H9 (cell line): Measurements from ENCODE around the gene PPP4R2. TPM values are rescaled to one million over a fixed set of nuclear protein-coding genes. Genes with fewer than 3 reads are reported as not detected.

Source experiments
- DNase-seq: peaks from one replicate; pipeline ENCODE4 v3.0.0-alpha.2; 2017
- H2AFZ ChIP-seq: one replicate; pipeline ENCODE4 v1.6.1; 2013; ENCODE audit warnings: mild to moderate bottlenecking, low read length, control low read depth, moderate library complexity
- H2AK5ac ChIP-seq: 2 replicates; pipeline ENCODE4 v1.6.1; 2013; ENCODE audit warnings: low read length, control low read depth, mixed read lengths; ENCODE audit not compliant: insufficient read length
- H2BK120ac ChIP-seq: one replicate; pipeline ENCODE4 v1.6.1; 2013; ENCODE audit warnings: low read depth, mild to moderate bottlenecking, low read length, control low read depth, inconsistent platforms; ENCODE audit not compliant: poor library complexity, severe bottlenecking
- H2BK12ac ChIP-seq: 2 replicates; pipeline ENCODE4 v1.6.1; 2013; ENCODE audit warnings: low read length, control low read depth, mixed read lengths, low read depth; ENCODE audit not compliant: insufficient read length
- H2BK15ac ChIP-seq: 2 replicates; pipeline ENCODE4 v1.6.1; 2013; ENCODE audit warnings: low read depth, low read length, control low read depth
- H2BK20ac ChIP-seq: one replicate; pipeline ENCODE4 v1.6.1; 2013; ENCODE audit warnings: low read depth, mild to moderate bottlenecking, low read length, control low read depth, inconsistent platforms; ENCODE audit not compliant: poor library complexity, severe bottlenecking
- H2BK5ac ChIP-seq: 2 replicates; pipeline ENCODE4 v1.6.1; 2013; ENCODE audit warnings: low read length, control low read depth, mixed read lengths; ENCODE audit not compliant: insufficient read length
- H3K14ac ChIP-seq: 2 replicates; pipeline ENCODE4 v1.6.1; 2013; ENCODE audit warnings: low read length, control low read depth; ENCODE audit not compliant: insufficient read depth
- H3K18ac ChIP-seq: 2 replicates; pipeline ENCODE4 v1.6.1; 2013; ENCODE audit warnings: low read depth, mild to moderate bottlenecking, mixed read lengths, low read length, control low read depth; ENCODE audit not compliant: insufficient read length
- H3K23ac ChIP-seq: 2 replicates; pipeline ENCODE4 v1.6.1; 2013; ENCODE audit warnings: low read length, control low read depth, mixed read lengths, low read depth; ENCODE audit not compliant: insufficient read length
- H3K23me2 ChIP-seq: 2 replicates; pipeline ENCODE4 v1.6.1; 2013; ENCODE audit warnings: low read depth, mild to moderate bottlenecking, mixed read lengths, low read length, control low read depth; ENCODE audit not compliant: insufficient read length, poor library complexity, severe bottlenecking
- H3K27ac ChIP-seq: 2 replicates; pipeline ENCODE4 v1.5.1; 2013; ENCODE audit warnings: low read length, control low read depth, mixed read lengths, low read depth; ENCODE audit not compliant: insufficient read length
- H3K27me3 ChIP-seq: 2 replicates; pipeline ENCODE4 v1.6.1; 2013; ENCODE audit warnings: low read length, control low read depth, inconsistent platforms; ENCODE audit not compliant: insufficient read depth
- H3K4ac ChIP-seq: 2 replicates; pipeline ENCODE4 v1.6.1; 2013; ENCODE audit warnings: low read depth, mild to moderate bottlenecking, control low read depth, inconsistent platforms, low read length, moderate library complexity
- H3K4me1 ChIP-seq: 2 replicates; pipeline ENCODE4 v1.6.1; 2013; ENCODE audit warnings: low read length, control low read depth, inconsistent platforms; ENCODE audit not compliant: insufficient read depth
- H3K4me2 ChIP-seq: 2 replicates; pipeline ENCODE4 v1.6.1; 2013; ENCODE audit warnings: low read length, control low read depth, mixed read lengths; ENCODE audit not compliant: insufficient read length, insufficient read depth
- H3K56ac ChIP-seq: 2 replicates; pipeline ENCODE4 v1.6.1; 2013; ENCODE audit warnings: low read depth, mild to moderate bottlenecking, mixed read lengths, low read length, control low read depth; ENCODE audit not compliant: insufficient read length
- H3K79me1 ChIP-seq: 2 replicates; pipeline ENCODE4 v1.6.1; 2013; ENCODE audit warnings: low read depth, mild to moderate bottlenecking, moderate library complexity, low read length, control low read depth, inconsistent platforms; ENCODE audit not compliant: insufficient read depth, poor library complexity, severe bottlenecking
- H3K79me2 ChIP-seq: 2 replicates; pipeline ENCODE4 v1.6.1; 2013; ENCODE audit warnings: low read length, control low read depth, inconsistent platforms; ENCODE audit not compliant: insufficient read depth
- H3K9ac ChIP-seq: 2 replicates; pipeline ENCODE4 v1.6.1; 2013; ENCODE audit warnings: low read length, control low read depth, mixed read lengths; ENCODE audit not compliant: insufficient read length; ENCODE audit errors: extremely low read depth
- H3K9me3 ChIP-seq: one replicate; pipeline ENCODE4 v1.6.1; 2013; ENCODE audit warnings: low read depth, low read length, inconsistent platforms; ENCODE audit not compliant: control insufficient read depth
- H3T11ph ChIP-seq: one replicate; pipeline ENCODE4 v1.6.1; 2013; ENCODE audit warnings: mild to moderate bottlenecking, low read length, control low read depth, inconsistent platforms
- H4K20me1 ChIP-seq: one replicate; pipeline ENCODE4 v1.6.1; 2013; ENCODE audit not compliant: control insufficient read depth, insufficient read length, insufficient read depth
- H4K5ac ChIP-seq: 2 replicates; pipeline ENCODE4 v1.6.1; 2013; ENCODE audit warnings: low read depth, mild to moderate bottlenecking, mixed read lengths, low read length, control low read depth; ENCODE audit not compliant: insufficient read length
- H4K8ac ChIP-seq: replicated peaks from 2 replicates; pipeline ENCODE4 v1.6.1; 2013; ENCODE audit warnings: low read length, control low read depth, mixed read lengths, low read depth; ENCODE audit not compliant: insufficient read length
- H4K91ac ChIP-seq: 2 replicates; pipeline ENCODE4 v1.6.1; 2013; ENCODE audit warnings: low read depth, mild to moderate bottlenecking, moderate library complexity, mixed read lengths, low read length, control low read depth; ENCODE audit not compliant: insufficient read length
- H3K27ac Mint-ChIP-seq, 3 experiments: 2 replicates in 2 of 3; 3 replicates in 1 of 3; pipeline ENCODE4 v1.8.0; 2020 to 2021; ENCODE audit warnings: mixed read lengths in 3 of 3, mild to moderate bottlenecking in 1 of 3, moderate library complexity in 1 of 3
- H3K27me3 Mint-ChIP-seq: 2 replicates; pipeline ENCODE4 v1.8.0; 2021; ENCODE audit warnings: low read depth, mild to moderate bottlenecking, moderate library complexity, mixed read lengths
- H3K36me3 Mint-ChIP-seq, 3 experiments: 2 replicates in 2 of 3; 3 replicates in 1 of 3; pipeline ENCODE4 v1.8.0; 2020 to 2021; ENCODE audit warnings: low read depth in 3 of 3, mixed read lengths in 3 of 3; ENCODE audit not compliant: insufficient read depth in 1 of 3
- H3K4me1 Mint-ChIP-seq, 2 experiments: 2 replicates each; pipeline ENCODE4 v1.8.0; 2020; ENCODE audit warnings: mixed read lengths in 2 of 2
- H3K4me3 Mint-ChIP-seq, 2 experiments: 2 replicates in 1 of 2; 3 replicates in 1 of 2; pipeline ENCODE4 v1.8.0; 2020 to 2021; ENCODE audit warnings: mild to moderate bottlenecking in 2 of 2, mixed read lengths in 2 of 2, moderate library complexity in 1 of 2
- H3K9me3 Mint-ChIP-seq, 2 experiments: 2 replicates in 1 of 2; 3 replicates in 1 of 2; pipeline ENCODE4 v1.8.0; 2020; ENCODE audit warnings: mild to moderate bottlenecking in 2 of 2, mixed read lengths in 2 of 2, moderate library complexity in 1 of 2
- WGBS: extraction: QIAGEN DNeasy Blood & Tissue Kit; methylation state at CpG from one replicate; pipeline ENCODE4 v1.1.7; 2013; ENCODE audit warnings: missing lambda C conversion rate, low lambda C conversion rate, mixed read lengths; ENCODE audit not compliant: insufficient read length; ENCODE audit errors: extremely low coverage; 5-methylcytosine and 5-hydroxymethylcytosine counted together
- total RNA-seq: library from RNA; stranded (reverse); gene quantifications from 2 replicates; pipeline ENCODE4 v1.2.1, GENCODE V29; 2021
- TF ChIP-seq, protein P1 (sequence below): fragments of 200-600 bp; sonication (generic); conservative IDR thresholded peaks from 3 replicates; pipeline ENCODE4 v1.8.0; 2021; ENCODE audit warnings: antibody characterized with exemption, mild to moderate bottlenecking

PPP4R2 gene
- total RNA-seq, 1 experiment from 2014 or later: 132 TPM

DNA sequence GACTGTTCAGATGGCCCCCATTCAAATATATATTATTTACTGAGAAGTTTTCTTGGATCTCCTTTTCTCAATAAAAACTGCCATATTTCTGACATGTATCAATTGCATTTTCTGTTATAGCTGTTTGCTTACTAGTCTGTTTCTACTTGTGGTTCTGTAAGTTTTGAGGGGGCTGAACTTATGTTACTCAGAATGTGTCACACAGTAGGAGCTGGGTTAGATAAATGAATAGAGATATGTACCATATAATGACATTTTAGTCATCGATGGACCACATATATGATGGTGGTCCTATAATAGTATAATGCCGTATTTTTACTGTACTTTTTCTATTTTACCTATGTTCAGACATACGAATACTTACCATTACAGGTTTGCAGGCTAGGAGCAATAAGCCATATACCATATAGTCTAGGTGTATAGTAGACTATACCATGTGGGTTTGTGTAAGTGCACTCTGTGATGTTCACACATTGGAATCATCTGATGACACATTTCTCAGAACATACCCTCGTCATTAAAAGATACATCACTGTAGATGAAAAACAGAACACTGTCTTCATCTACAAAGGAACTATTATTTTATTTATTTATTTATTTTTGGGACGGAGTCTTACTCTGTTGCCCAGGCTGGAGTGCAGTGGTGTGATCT is 22.3 kb downstream of the PPP4R2 start:
- no peak overlapping the region for H2AFZ ChIP-seq
- no peak overlapping the region for H2BK20ac ChIP-seq
- no peak overlapping the region for H3T11ph ChIP-seq
- H2BK5ac ChIP-seq: no peak overlapping the region
- H3K4me2 ChIP-seq: no peak overlapping the region
- H3K23me2 ChIP-seq: no peaks in the 10 kb centered on the region
- H3K56ac ChIP-seq: no peak overlapping the region
- Mint-ChIP-seq H3K27ac (no peak overlapping the region), H3K9me3 (no peaks in the 10 kb centered on the region), H3K36me3 (peaks cover 0 to 12% (median 10%) of the 10 kb centered on the region in 3 experiments; a peak in 5 of 7 replicates), H3K27me3 (no peaks in the 10 kb centered on the region), H3K4me1 (peaks cover 26 to 27% of the 10 kb centered on the region in 2 experiments), H3K4me3 (no peak overlapping the region)
- H4K91ac ChIP-seq: no peak overlapping the region
- H3K23ac ChIP-seq: no peak overlapping the region
- no peak overlapping the region for H4K8ac ChIP-seq
- TF ChIP-seq, protein P1, sequence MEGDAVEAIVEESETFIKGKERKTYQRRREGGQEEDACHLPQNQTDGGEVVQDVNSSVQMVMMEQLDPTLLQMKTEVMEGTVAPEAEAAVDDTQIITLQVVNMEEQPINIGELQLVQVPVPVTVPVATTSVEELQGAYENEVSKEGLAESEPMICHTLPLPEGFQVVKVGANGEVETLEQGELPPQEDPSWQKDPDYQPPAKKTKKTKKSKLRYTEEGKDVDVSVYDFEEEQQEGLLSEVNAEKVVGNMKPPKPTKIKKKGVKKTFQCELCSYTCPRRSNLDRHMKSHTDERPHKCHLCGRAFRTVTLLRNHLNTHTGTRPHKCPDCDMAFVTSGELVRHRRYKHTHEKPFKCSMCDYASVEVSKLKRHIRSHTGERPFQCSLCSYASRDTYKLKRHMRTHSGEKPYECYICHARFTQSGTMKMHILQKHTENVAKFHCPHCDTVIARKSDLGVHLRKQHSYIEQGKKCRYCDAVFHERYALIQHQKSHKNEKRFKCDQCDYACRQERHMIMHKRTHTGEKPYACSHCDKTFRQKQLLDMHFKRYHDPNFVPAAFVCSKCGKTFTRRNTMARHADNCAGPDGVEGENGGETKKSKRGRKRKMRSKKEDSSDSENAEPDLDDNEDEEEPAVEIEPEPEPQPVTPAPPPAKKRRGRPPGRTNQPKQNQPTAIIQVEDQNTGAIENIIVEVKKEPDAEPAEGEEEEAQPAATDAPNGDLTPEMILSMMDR: no peak
- H3K79me1 ChIP-seq: peaks cover 18% of the 10 kb centered on the region
- no peaks in the 10 kb centered on the region; the same call in 1 of the 2 replicates for H3K4me1 ChIP-seq
- WGBS: no CpG with 5 or more reads among the region's 5 CpGs
- no peaks in the 10 kb centered on the region for H3K27me3 ChIP-seq
- no peak overlapping the region for H3K27ac ChIP-seq
- H3K9me3 ChIP-seq: no peaks in the 10 kb centered on the region
- no peak overlapping the region for H2BK12ac ChIP-seq
- H4K5ac ChIP-seq: no peak overlapping the region
- peaks cover 62% of the 10 kb centered on the region for H3K79me2 ChIP-seq
- H3K18ac ChIP-seq: no peak overlapping the region
- H3K9ac ChIP-seq: no peak overlapping the region
- H2BK15ac ChIP-seq: no peak overlapping the region
- DNase-seq: no peak
- no peak overlapping the region for H2BK120ac ChIP-seq
- no peak overlapping the region for H2AK5ac ChIP-seq
- H3K4ac ChIP-seq: no peak overlapping the region
- no peak overlapping the region for H3K14ac ChIP-seq
- H4K20me1 ChIP-seq: no peaks in the 10 kb centered on the region
